Tibial artery (tissue), 4 donors: ENCODE measurements around the gene TDRKH.
"Not testable (repeated sequence)": the region's sequence is repeated elsewhere in the genome, so short reads cannot be mapped to it uniquely, and the experiment has no call there.

Experiments used
- DNase-seq, 2 donors: peaks; one replicate each; pipeline ENCODE4 v3.0.0-alpha.2; 2019
- H3K27ac ChIP-seq, 2 donors: fragments of 200-600 bp; sonication (generic) in 1 of 2; 1 replicate in 1 of 2; 2 replicates in 1 of 2; pipeline ENCODE4 v1.5.1; 2018 to 2019; ENCODE audit warnings: mild to moderate bottlenecking in 1 of 2
- H3K27me3 ChIP-seq, 2 donors: fragments of 200-600 bp; sonication (generic) in 1 of 2; one replicate each; pipeline versions ENCODE4 v1.5.1 to v1.6.0; 2016 to 2019
- H3K36me3 ChIP-seq, 3 donors: fragments of 200-600 bp; sonication (generic) in 2 of 3; one replicate each; pipeline ENCODE4 v1.5.1; 2016 to 2019; ENCODE audit warnings: mild to moderate bottlenecking in 2 of 3
- H3K4me1 ChIP-seq, 4 donors: fragments of 200-600 bp; sonication (generic) in 2 of 4; 1 replicate in 3 of 4; 2 replicates in 1 of 4; pipeline ENCODE4 v1.5.1; 2016 to 2019
- H3K4me3 ChIP-seq, 2 donors: fragments of 200-600 bp; sonication (generic) in 1 of 2; 1 replicate in 1 of 2; 2 replicates in 1 of 2; pipeline ENCODE4 v1.5.1; 2018 to 2019; ENCODE audit warnings: mild to moderate bottlenecking in 2 of 2
- H3K9me3 ChIP-seq, 3 donors: fragments of 200-600 bp; sonication (generic) in 1 of 3; one replicate each; pipeline ENCODE4 v1.5.1; 2016 to 2019
- CTCF ChIP-seq, 2 experiments: fragments of 200-600 bp in 1 of 2; fragments of 450-650 bp in 1 of 2; IDR thresholded peaks; one replicate each; pipeline ENCODE4 v1.5.1; 2017 to 2019; ENCODE audit warnings: antibody characterized with exemption in 2 of 2, mild to moderate bottlenecking in 1 of 2, moderate library complexity in 1 of 2
- intact Hi-C: fragments of 100-400 bp; cut with DNase I; formaldehyde crosslinking; loops from one replicate; pipeline ENCODE4 v1.15.0; 2023; ENCODE audit warnings: low total_unique reads

Gene TDRKH

GRCh38 chr1:151790940-151791651, 796 bp upstream of the TDRKH start:
- no peaks in the 10 kb centered on the region for H3K36me3 ChIP-seq
- peaks cover 4 to 14% (median 5%) of the 10 kb centered on the region in 4 donors for H3K4me1 ChIP-seq
- no peak for TF ChIP-seq CTCF (IDR thresholded peaks at IDR 0.05)
- H3K27me3 ChIP-seq: no peaks in the 10 kb centered on the region
- peak overlapping the region; percentile 57 to 74 for H3K4me3 ChIP-seq
- DNase-seq: no peak
- no peaks in the 10 kb centered on the region for H3K9me3 ChIP-seq
- intact Hi-C loops: no loop called here
- peak overlapping the region; percentile 52 to 71 for H3K27ac ChIP-seq

GRCh38 chr1:151787689-151788088, 2.6 kb downstream of the TDRKH start:
- intact Hi-C loops: no loop called here
- Histone ChIP-seq H3K9me3 (no peaks in the 10 kb centered on the region), H3K27me3 (no peaks in the 10 kb centered on the region), H3K27ac (no peak overlapping the region), H3K4me3 (no peak overlapping the region), H3K36me3 (peaks cover 0 to under 1% (median 0%) of the 10 kb centered on the region in 3 donors), H3K4me1 (peaks cover 4 to 14% (median 5%) of the 10 kb centered on the region in 4 donors)
- TF ChIP-seq CTCF (IDR thresholded peaks at IDR 0.05): no peak
- no peak for DNase-seq

GRCh38 chr1:151783796-151784195, 6.5 kb downstream of the TDRKH start:
- intact Hi-C loops: no loop called here
- H3K4me1 ChIP-seq: no peaks in the 10 kb centered on the region
- peaks cover 0 to 35% (median 10%) of the 10 kb centered on the region in 3 donors for H3K36me3 ChIP-seq
- no peaks in the 10 kb centered on the region for H3K9me3 ChIP-seq
- TF ChIP-seq CTCF (IDR thresholded peaks at IDR 0.05): no peak
- DNase-seq: no peak
- no peaks in the 10 kb centered on the region for H3K27me3 ChIP-seq
- no peak overlapping the region for H3K27ac ChIP-seq
- H3K4me3 ChIP-seq: no peak overlapping the region

GRCh38 chr1:151782741-151783140, 7.6 kb downstream of the TDRKH start:
- intact Hi-C loops: no loop called here
- Histone ChIP-seq H3K9me3 (no peaks in the 10 kb centered on the region), H3K4me3 (no peak overlapping the region), H3K4me1 (no peaks in the 10 kb centered on the region), H3K27ac (no peak overlapping the region), H3K36me3 (peaks cover 0 to 45% (median 16%) of the 10 kb centered on the region in 3 donors), H3K27me3 (no peaks in the 10 kb centered on the region)
- DNase-seq: no peak
- TF ChIP-seq CTCF (IDR thresholded peaks at IDR 0.05): no peak

- H3K27ac ChIP-seq, DNase-seq, intact Hi-C loops, H3K4me1 ChIP-seq, H3K27me3 ChIP-seq, H3K4me3 ChIP-seq, H3K9me3 ChIP-seq: not testable (repeated sequence)
- H3K36me3 ChIP-seq: peaks cover 0 to 49% (median 18%) of the 10 kb centered on the region in 3 donors
Observed at GRCh38 chr1:151782026-151782425, 8.3 kb downstream of the TDRKH start.

GRCh38 chr1:151780736-151781135, 9.6 kb downstream of the TDRKH start:
- H3K4me3 ChIP-seq, DNase-seq, H3K4me1 ChIP-seq, H3K27ac ChIP-seq, H3K9me3 ChIP-seq, H3K27me3 ChIP-seq, intact Hi-C loops: not testable (repeated sequence)
- H3K36me3 ChIP-seq: peaks cover 0 to 62% (median 23%) of the 10 kb centered on the region in 3 donors
